Calu3 (cell line): ENCODE data around the gene ASPHD1. TPM values are rescaled to one million over a fixed set of nuclear protein-coding genes. Genes with fewer than 3 reads are reported as not detected.

ENCODE experiments used
- BruUV-seq: library from RNA; stranded (reverse); fragments of 400-500 nt; replicated peaks from 2 replicates; lab custom pipeline; 2021; lab: Mats Ljungman, UMichigan
- CTCF ChIA-PET: fragments of 300-600 bp; sonication (Branson Sonifier 250); formaldehyde crosslinking; loops from one replicate; lab custom pipeline; 2022; ENCODE audit warnings: antibody characterized with exemption; lab: Charles Lee
- DNase-seq: peaks from one replicate; pipeline ENCODE4 v3.0.0; 2022
- H3K27ac Mint-ChIP-seq: one replicate; pipeline ENCODE4 v1.8.0; 2022; ENCODE audit warnings: mixed read lengths; ENCODE audit not compliant: unreplicated experiment
- H3K27me3 Mint-ChIP-seq: one replicate; pipeline ENCODE4 v1.8.0; 2022; ENCODE audit warnings: mixed read lengths; ENCODE audit not compliant: unreplicated experiment
- H3K36me3 Mint-ChIP-seq: one replicate; pipeline ENCODE4 v1.8.0; 2022; ENCODE audit warnings: mild to moderate bottlenecking, moderate library complexity, mixed read lengths; ENCODE audit not compliant: insufficient read depth, unreplicated experiment
- H3K4me1 Mint-ChIP-seq: one replicate; pipeline ENCODE4 v1.8.0; 2022; ENCODE audit warnings: mild to moderate bottlenecking, low read depth, mixed read lengths; ENCODE audit not compliant: unreplicated experiment
- H3K4me3 Mint-ChIP-seq: one replicate; pipeline ENCODE4 v1.8.0; 2022; ENCODE audit warnings: mild to moderate bottlenecking, low read depth, moderate library complexity, mixed read lengths; ENCODE audit not compliant: unreplicated experiment
- H3K9me3 Mint-ChIP-seq: one replicate; pipeline ENCODE4 v1.8.0; 2022; ENCODE audit warnings: low read depth, mixed read lengths; ENCODE audit not compliant: unreplicated experiment
- intact Hi-C: fragments of 100-400 bp; cut with micrococcal nuclease; formaldehyde crosslinking; loops from one replicate; pipeline ENCODE4 v1.10.0; 2022; ENCODE audit not compliant: unreplicated experiment
- total RNA-seq: library from RNA; stranded (reverse); gene quantifications from 2 replicates; pipeline ENCODE4 v1.2.3, GENCODE V29; 2022
- TF ChIP-seq, protein P1 (sequence below): fragments of 200-600 bp; IDR thresholded peaks from one replicate; pipeline ENCODE4 v1.8.0; 2022; ENCODE audit warnings: antibody characterized with exemption; ENCODE audit not compliant: unreplicated experiment

Gene ASPHD1
- total RNA-seq, 1 experiment from 2014 or later: 54.1 TPM

DNA sequence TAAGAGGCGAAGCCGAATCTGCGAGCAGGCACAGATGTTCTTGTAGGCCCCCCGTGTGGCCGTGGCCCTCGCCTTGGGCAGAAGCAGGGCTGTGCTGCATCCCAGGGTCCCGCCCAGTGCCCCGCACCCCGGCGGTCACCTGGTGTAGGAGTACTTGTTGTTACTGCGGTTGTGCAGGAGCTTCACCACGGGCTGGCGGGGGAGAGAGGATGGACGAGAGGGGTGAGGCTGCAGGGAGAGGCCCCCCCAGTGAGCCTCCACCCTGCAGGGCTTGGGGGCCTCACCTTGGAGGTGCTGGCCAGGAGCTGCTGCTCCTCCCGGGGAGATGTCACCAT lies 11.4 kb downstream of the ASPHD1 start:
- CTCF ChIA-PET: interaction anchor here (0.6 kb wide), 1 partner anchor 52 kb away, joined by 4 read pairs; no protein-coding TSS in a partner anchor
- TF ChIP-seq, protein P1, sequence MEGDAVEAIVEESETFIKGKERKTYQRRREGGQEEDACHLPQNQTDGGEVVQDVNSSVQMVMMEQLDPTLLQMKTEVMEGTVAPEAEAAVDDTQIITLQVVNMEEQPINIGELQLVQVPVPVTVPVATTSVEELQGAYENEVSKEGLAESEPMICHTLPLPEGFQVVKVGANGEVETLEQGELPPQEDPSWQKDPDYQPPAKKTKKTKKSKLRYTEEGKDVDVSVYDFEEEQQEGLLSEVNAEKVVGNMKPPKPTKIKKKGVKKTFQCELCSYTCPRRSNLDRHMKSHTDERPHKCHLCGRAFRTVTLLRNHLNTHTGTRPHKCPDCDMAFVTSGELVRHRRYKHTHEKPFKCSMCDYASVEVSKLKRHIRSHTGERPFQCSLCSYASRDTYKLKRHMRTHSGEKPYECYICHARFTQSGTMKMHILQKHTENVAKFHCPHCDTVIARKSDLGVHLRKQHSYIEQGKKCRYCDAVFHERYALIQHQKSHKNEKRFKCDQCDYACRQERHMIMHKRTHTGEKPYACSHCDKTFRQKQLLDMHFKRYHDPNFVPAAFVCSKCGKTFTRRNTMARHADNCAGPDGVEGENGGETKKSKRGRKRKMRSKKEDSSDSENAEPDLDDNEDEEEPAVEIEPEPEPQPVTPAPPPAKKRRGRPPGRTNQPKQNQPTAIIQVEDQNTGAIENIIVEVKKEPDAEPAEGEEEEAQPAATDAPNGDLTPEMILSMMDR: no peak
- intact Hi-C loops: no loop called here

GRCh38 chr16:29912087-29912486 lies 11.8 kb downstream of the ASPHD1 start:
- H3K4me3 Mint-ChIP-seq: no peak overlapping the region
- BruUV-seq: no TSS peak
- H3K4me1 Mint-ChIP-seq: peaks cover 42% of the 10 kb centered on the region
- TF ChIP-seq, protein P1: no peak
- peak overlapping the region; percentile 38 for H3K27ac Mint-ChIP-seq
- H3K36me3 Mint-ChIP-seq: peaks cover 91% of the 10 kb centered on the region
- no peaks in the 10 kb centered on the region for H3K9me3 Mint-ChIP-seq
- intact Hi-C loops: no loop called here
- no peak for DNase-seq
- CTCF ChIA-PET: interaction anchor here (0.6 kb wide), 1 partner anchor 52 kb away, joined by 4 read pairs; no protein-coding TSS in a partner anchor
- H3K27me3 Mint-ChIP-seq: no peaks in the 10 kb centered on the region

More for the DNA sequence above, 11.4 kb downstream of the ASPHD1 start:
- Mint-ChIP-seq H3K4me1 (peaks cover 38% of the 10 kb centered on the region), H3K4me3 (no peak overlapping the region), H3K27me3 (no peaks in the 10 kb centered on the region), H3K36me3 (peaks cover 91% of the 10 kb centered on the region), H3K27ac (peak overlapping the region; percentile 39), H3K9me3 (no peaks in the 10 kb centered on the region)
- DNase-seq: no peak
- no TSS peak for BruUV-seq

DNA sequence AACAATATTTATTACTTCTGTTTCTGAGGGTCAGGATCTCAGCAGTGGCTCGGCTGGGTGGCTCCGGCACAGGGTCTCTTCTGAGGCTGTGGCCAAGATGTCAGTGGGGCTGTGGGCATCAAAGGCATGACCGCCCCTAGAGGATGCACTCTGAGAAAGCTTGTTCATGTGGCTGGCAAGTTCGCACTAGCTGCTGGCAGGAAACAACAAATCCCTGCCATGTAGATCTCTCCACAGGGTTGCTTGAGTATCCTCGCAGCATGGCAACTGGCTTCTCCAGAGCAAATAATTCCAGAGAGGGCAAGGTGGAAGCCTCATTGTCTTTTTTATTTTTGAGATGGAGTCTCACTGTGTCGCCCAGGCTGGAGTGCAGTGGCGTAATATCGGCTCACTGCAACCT lies 13.2 kb downstream of the ASPHD1 start:
- TF ChIP-seq, protein P1: no peak
- intact Hi-C loops: no loop called here
- H3K27me3 Mint-ChIP-seq: no peaks in the 10 kb centered on the region
- CTCF ChIA-PET: interaction anchor here (0.7 to 1.0 kb wide), 2 partner anchors 13 to 109 kb away, joined by 3 read pairs; partner anchors contain the start of gene ASPHD1
- H3K9me3 Mint-ChIP-seq: no peaks in the 10 kb centered on the region
- DNase-seq: no peak
- H3K36me3 Mint-ChIP-seq: peaks cover 93% of the 10 kb centered on the region
- H3K27ac Mint-ChIP-seq: no peak overlapping the region
- peaks cover 42% of the 10 kb centered on the region for H3K4me1 Mint-ChIP-seq
- H3K4me3 Mint-ChIP-seq: no peak overlapping the region
- BruUV-seq: no TSS peak

DNA sequence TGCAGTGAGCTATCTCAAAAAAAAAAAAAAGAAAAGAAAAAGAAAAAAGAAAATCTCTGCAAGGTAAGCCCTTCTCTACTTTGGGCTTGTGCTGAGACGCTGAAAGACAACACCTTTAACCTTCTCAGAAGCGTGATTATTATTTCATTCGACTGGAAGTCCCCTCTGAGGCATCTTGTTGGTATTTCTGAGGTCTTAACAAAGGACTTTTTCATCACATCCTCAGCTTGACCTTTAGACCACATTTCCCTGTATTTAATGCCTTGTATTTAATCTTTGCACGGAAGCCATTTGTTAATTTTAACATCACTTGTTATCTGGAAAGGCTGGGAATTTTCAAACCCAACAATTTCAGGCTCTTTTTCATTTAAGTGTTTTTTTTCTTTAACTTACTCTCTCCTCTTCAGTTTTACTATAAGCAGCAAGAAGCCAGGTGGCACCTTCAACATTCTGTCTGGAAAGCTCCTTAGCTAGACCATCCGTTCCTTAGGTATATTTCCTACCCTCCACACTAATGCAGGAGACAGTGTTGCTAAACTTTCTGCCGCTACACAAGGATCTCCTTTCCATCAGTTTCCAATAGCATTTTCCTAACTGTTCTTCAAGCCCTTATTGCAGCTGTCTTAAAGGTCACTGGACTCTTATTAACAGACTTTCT lies 15.4 kb downstream of the ASPHD1 start:
- intact Hi-C loops: loop anchor here (2.0 kb wide), 1 partner anchor 15 kb away; the partner anchor contains the start of gene ASPHD1
- Mint-ChIP-seq H3K4me1 (peaks cover 42% of the 10 kb centered on the region), H3K27me3 (no peaks in the 10 kb centered on the region), H3K36me3 (peaks cover 90% of the 10 kb centered on the region), H3K9me3 (no peaks in the 10 kb centered on the region), H3K27ac (peak overlapping the region; percentile 42), H3K4me3 (peak overlapping the region; percentile 12)
- BruUV-seq: no TSS peak
- TF ChIP-seq, protein P1: no peak
- CTCF ChIA-PET: interaction anchor here (0.8 to 2.7 kb wide), 6 partner anchors 15 to 125 kb away, joined by 3 to 12 read pairs (median 4); partner anchors contain the start of genes ASPHD1, KIF22, SEZ6L2 and TMEM219
- no peak for DNase-seq
